Measurements from ENCODE around the gene PPT2. TPM values are rescaled to one million over a fixed set of nuclear protein-coding genes. Genes with fewer than 3 reads are reported as not detected.
A peak's percentile ranks its signal among the peaks of the same experiment; 100 is the strongest.

PPT2 gene
- polyA plus RNA-seq, 1 donor: 31.0 TPM

GRCh38 chr6:32152769-32153563 lies 975 bp upstream of the PPT2 start:
- DNase-seq: peak; percentile 48 to 78
- Histone ChIP-seq H3K36me3 (ENCODE audit: control insufficient read depth, insufficient read depth, low read length) (peaks cover 20% of the 10 kb centered on the region), H3K27me3 (ENCODE audit: control insufficient read depth, insufficient read depth, low read length) (peaks cover 11% of the 10 kb centered on the region), H3K4me3 (ENCODE audit: low read length) (peak overlapping the region; percentile 86), H3K27ac (ENCODE audit: low read length) (peak overlapping the region; percentile 95), H3K4me1 (ENCODE audit: control insufficient read depth, insufficient read depth, low read length) (peaks cover 36% of the 10 kb centered on the region), H3K9me3 (ENCODE audit: control insufficient read depth, low read depth, low read length) (peaks cover 7% of the 10 kb centered on the region)
- 13% methylated on average over 3 of the region's 35 CpGs for WGBS (ENCODE audit: insufficient coverage, low lambda C conversion rate)

DNA sequence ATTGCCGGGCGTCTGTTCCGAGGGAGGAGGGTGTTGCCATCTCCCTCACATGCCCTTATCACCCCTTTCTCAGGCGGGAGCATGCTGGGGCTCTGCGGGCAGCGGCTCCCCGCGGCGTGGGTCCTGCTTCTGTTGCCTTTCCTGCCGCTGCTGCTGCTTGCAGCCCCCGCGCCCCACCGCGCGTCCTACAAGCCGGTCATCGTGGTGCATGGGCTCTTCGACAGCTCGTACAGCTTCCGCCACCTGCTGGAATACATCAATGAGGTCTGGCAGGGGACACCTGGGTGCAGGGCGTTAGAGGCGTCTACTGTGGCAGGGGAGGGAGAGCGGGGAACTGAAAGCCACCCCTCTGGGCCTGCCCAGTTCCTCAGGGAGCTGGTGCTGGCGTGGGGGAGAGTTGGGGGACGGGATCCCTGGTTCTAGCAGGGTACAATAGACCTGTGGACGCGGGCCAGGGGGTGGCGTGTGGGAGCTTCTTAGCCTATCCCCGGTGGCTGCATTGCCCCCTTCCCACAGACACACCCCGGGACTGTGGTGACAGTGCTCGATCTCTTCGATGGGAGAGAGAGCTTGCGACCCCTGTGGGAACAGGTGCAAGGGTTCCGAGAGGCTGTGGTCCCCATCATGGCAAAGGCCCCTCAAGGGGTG lies 697 bp downstream of the PPT2 start:
- H3K27ac ChIP-seq (ENCODE audit: low read length): peak overlapping the region; percentile 95
- WGBS (ENCODE audit: insufficient coverage, low lambda C conversion rate): no CpG with 5 or more reads among the region's 34 CpGs
- DNase-seq: peak; percentile 81 to 89
- peaks cover 27% of the 10 kb centered on the region for H3K4me1 ChIP-seq (ENCODE audit: control insufficient read depth, insufficient read depth, low read length)
- peak overlapping the region; percentile 86 for H3K4me3 ChIP-seq (ENCODE audit: low read length)
- H3K27me3 ChIP-seq (ENCODE audit: control insufficient read depth, insufficient read depth, low read length): peaks cover 4% of the 10 kb centered on the region
- H3K36me3 ChIP-seq (ENCODE audit: control insufficient read depth, insufficient read depth, low read length): peaks cover 28% of the 10 kb centered on the region
- no peaks in the 10 kb centered on the region for H3K9me3 ChIP-seq (ENCODE audit: control insufficient read depth, low read depth, low read length)

- no peak overlapping the region for H3K27ac ChIP-seq (ENCODE audit: low read length)
- no CpG with 5 or more reads among the region's 9 CpGs for WGBS (ENCODE audit: insufficient coverage, low lambda C conversion rate)
- no peaks in the 10 kb centered on the region for H3K9me3 ChIP-seq (ENCODE audit: control insufficient read depth, low read depth, low read length)
- no peak overlapping the region for H3K4me3 ChIP-seq (ENCODE audit: low read length)
- peaks cover 28% of the 10 kb centered on the region for H3K36me3 ChIP-seq (ENCODE audit: control insufficient read depth, insufficient read depth, low read length)
- DNase-seq: no peak
- H3K27me3 ChIP-seq (ENCODE audit: control insufficient read depth, insufficient read depth, low read length): no peaks in the 10 kb centered on the region
- peaks cover 26% of the 10 kb centered on the region for H3K4me1 ChIP-seq (ENCODE audit: control insufficient read depth, insufficient read depth, low read length)
These were observed 3.0 kb downstream of the PPT2 start for GRCh38 chr6:32156891-32157290.

- Histone ChIP-seq H3K27ac (ENCODE audit: low read length) (no peak overlapping the region), H3K4me3 (ENCODE audit: low read length) (no peak overlapping the region), H3K4me1 (ENCODE audit: control insufficient read depth, insufficient read depth, low read length) (peaks cover 15% of the 10 kb centered on the region), H3K27me3 (ENCODE audit: control insufficient read depth, insufficient read depth, low read length) (no peaks in the 10 kb centered on the region), H3K9me3 (ENCODE audit: control insufficient read depth, low read depth, low read length) (no peaks in the 10 kb centered on the region), H3K36me3 (ENCODE audit: control insufficient read depth, insufficient read depth, low read length) (peaks cover 33% of the 10 kb centered on the region)
- DNase-seq: no peak
These were observed 4.1 kb downstream of the PPT2 start for GRCh38 chr6:32158052-32158451.

DNA sequence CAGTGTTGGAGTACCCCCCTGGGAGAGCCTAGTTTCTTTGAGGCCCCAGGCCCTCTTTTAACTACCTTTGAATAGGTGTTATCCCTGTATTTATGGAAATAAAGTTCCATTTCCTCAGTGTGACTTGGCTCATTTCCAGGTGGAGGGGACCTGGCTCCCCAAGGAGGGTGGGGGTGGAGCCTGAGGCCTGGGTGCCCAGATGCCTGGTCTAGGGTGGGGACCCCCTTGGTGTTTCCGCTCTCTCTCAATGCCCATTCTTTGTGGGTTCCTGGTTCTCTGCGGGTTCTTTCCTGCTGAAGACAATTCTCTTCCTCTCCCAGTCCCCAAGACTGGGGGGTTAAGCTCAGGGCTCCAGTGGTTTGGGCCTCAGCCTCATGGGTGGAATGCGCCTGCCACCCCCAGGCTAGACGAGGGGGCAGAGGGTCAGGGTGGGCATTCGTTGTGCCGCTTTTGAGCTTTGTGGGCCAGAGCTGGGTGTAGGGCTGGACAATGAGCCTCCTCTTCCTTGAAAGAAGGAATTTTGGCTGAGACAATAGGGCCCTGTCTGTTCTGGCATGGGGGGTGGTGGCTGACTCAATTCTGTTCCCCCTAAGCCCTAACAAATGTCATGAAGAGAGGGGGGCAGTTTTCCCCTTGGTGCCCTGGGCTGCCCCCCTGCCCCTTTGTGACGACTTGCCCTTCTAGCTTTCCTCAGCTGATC lies 9.8 kb downstream of the PPT2 start:
- no peak overlapping the region for H3K27ac ChIP-seq (ENCODE audit: low read length)
- 100% methylated on average over 1 of the region's 7 CpGs for WGBS (ENCODE audit: insufficient coverage, low lambda C conversion rate)

DNA sequence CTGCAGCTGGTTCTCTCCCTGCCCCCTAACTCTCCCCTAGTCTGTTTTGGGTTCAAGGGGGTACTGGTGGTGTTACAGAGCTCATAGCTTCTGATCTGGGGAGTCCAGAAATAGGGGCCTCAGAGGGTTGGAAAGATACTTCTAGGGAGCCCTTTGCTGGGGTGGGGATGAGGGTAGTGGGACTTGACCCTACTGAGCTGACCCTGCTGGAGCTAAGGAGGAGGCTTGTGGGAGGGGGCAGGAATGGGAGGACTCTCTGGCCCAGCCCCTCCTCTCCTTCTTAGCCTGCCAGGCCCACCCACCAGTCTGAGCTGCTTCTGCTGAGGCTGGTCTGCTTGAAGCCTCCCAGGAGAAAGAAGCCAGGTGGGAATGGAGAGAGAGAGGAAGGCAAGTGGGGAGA lies 10.4 kb downstream of the PPT2 start, which contains the start of gene EGFL8:
EGFL8 (plus strand) TSS at position 301 of the 400 bp plus-strand sequence. CDS start 1,571 bp downstream, outside the sequence.
- Histone ChIP-seq H3K27ac (ENCODE audit: low read length) (no peak within 1 kb of the TSS), H3K36me3 (ENCODE audit: control insufficient read depth, insufficient read depth, low read length) (peaks cover 56% of the 10 kb centered on the region)
- no peak for DNase-seq

More for the DNA sequence above, 9.8 kb downstream of the PPT2 start:
- DNase-seq: no peak
- peaks cover 52% of the 10 kb centered on the region for H3K36me3 ChIP-seq (ENCODE audit: control insufficient read depth, insufficient read depth, low read length)
- peaks cover 14% of the 10 kb centered on the region for H3K4me1 ChIP-seq (ENCODE audit: control insufficient read depth, insufficient read depth, low read length)
- H3K27me3 ChIP-seq (ENCODE audit: control insufficient read depth, insufficient read depth, low read length): no peaks in the 10 kb centered on the region
- no peak overlapping the region for H3K4me3 ChIP-seq (ENCODE audit: low read length)
- H3K9me3 ChIP-seq (ENCODE audit: control insufficient read depth, low read depth, low read length): no peaks in the 10 kb centered on the region

GRCh38 chr6:32166411-32167061 lies 12.6 kb downstream of the PPT2 start:
- no CpG with 5 or more reads among the region's 30 CpGs for WGBS (ENCODE audit: insufficient coverage, low lambda C conversion rate)
- no peak for DNase-seq
- Histone ChIP-seq H3K27me3 (ENCODE audit: control insufficient read depth, insufficient read depth, low read length) (no peaks in the 10 kb centered on the region), H3K36me3 (ENCODE audit: control insufficient read depth, insufficient read depth, low read length) (peaks cover 78% of the 10 kb centered on the region), H3K4me3 (ENCODE audit: low read length) (no peak overlapping the region), H3K4me1 (ENCODE audit: control insufficient read depth, insufficient read depth, low read length) (peaks cover 15% of the 10 kb centered on the region), H3K9me3 (ENCODE audit: control insufficient read depth, low read depth, low read length) (no peaks in the 10 kb centered on the region), H3K27ac (ENCODE audit: low read length) (no peak overlapping the region)

More for the DNA sequence above, 10.4 kb downstream of the PPT2 start, which contains the start of gene EGFL8:
- Histone ChIP-seq H3K9me3 (ENCODE audit: control insufficient read depth, low read depth, low read length) (no peaks in the 10 kb centered on the region), H3K4me1 (ENCODE audit: control insufficient read depth, insufficient read depth, low read length) (peaks cover 15% of the 10 kb centered on the region), H3K27me3 (ENCODE audit: control insufficient read depth, insufficient read depth, low read length) (no peaks in the 10 kb centered on the region), H3K4me3 (ENCODE audit: low read length) (no peak within 1 kb of the TSS)

DNA sequence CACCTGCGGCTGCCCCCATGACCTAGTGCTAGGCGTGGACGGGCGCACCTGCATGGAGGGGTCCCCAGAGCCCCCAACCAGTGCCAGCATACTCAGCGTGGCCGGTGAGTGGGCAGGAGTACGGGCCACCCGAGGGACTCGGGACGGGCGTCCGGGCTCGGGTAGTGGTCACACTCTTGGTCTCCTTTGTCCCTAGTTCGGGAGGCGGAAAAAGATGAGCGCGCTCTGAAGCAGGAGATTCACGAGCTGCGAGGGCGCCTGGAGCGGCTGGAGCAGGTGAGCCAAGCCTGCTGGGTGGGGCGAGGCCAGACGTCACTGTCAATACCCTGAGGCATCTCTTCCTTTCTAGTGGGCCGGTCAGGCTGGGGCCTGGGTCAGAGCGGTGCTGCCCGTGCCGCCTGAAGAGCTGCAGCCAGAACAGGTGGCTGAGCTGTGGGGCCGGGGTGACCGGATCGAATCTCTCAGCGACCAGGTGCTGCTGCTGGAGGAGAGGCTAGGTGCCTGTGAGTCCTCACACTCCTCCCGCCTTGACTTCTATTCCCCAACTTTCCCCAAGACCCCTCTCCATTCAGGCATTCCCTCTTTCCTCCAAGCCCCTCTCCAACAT lies 13.3 kb downstream of the PPT2 start:
- Histone ChIP-seq H3K4me3 (ENCODE audit: low read length) (no peak overlapping the region), H3K4me1 (ENCODE audit: control insufficient read depth, insufficient read depth, low read length) (peaks cover 15% of the 10 kb centered on the region), H3K36me3 (ENCODE audit: control insufficient read depth, insufficient read depth, low read length) (peaks cover 78% of the 10 kb centered on the region), H3K9me3 (ENCODE audit: control insufficient read depth, low read depth, low read length) (no peaks in the 10 kb centered on the region), H3K27me3 (ENCODE audit: control insufficient read depth, insufficient read depth, low read length) (no peaks in the 10 kb centered on the region), H3K27ac (ENCODE audit: low read length) (peak overlapping the region; percentile 45)
- peak in 1 of 2 donors; percentile 32 for DNase-seq
- no CpG with 5 or more reads among the region's 32 CpGs for WGBS (ENCODE audit: insufficient coverage, low lambda C conversion rate)

GRCh38 chr6:32167761-32168262 lies 13.9 kb downstream of the PPT2 start:
- Histone ChIP-seq H3K4me1 (ENCODE audit: control insufficient read depth, insufficient read depth, low read length) (peaks cover 15% of the 10 kb centered on the region), H3K9me3 (ENCODE audit: control insufficient read depth, low read depth, low read length) (no peaks in the 10 kb centered on the region), H3K4me3 (ENCODE audit: low read length) (no peak overlapping the region), H3K36me3 (ENCODE audit: control insufficient read depth, insufficient read depth, low read length) (peaks cover 76% of the 10 kb centered on the region), H3K27ac (ENCODE audit: low read length) (peak overlapping the region; percentile 45), H3K27me3 (ENCODE audit: control insufficient read depth, insufficient read depth, low read length) (no peaks in the 10 kb centered on the region)
- DNase-seq: peak in 1 of 2 donors; percentile 57
- no CpG with 5 or more reads among the region's 6 CpGs for WGBS (ENCODE audit: insufficient coverage, low lambda C conversion rate)
